ENCODE data around the gene OCIAD2.

OCIAD2 gene

DNA sequence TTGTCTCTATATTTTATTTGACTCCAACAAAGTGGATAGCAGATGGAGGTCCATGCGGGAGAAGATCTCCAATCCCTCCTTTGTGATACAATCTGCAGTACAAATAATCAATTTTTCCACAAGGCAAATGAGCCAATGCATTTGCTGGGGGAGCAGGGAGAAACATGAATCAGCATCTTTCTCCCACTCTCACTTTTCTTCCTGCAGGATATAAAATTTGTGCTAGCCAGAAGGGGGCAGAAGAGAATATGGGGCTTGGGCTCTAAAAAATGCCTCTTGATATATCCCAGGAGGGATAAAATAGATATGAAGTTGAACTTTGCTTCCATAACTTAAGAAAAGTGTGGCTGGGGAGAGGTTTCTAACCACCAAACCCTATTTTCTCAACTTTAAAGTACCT lies 41.2 kb upstream of the OCIAD2 start:
- Histone ChIP-seq H3K4me3 (IDR thresholded peaks at IDR 0.05; ENCODE audit: insufficient read depth, low read depth, low read length) (no peak overlapping the region), H3K36me3 (ENCODE audit: insufficient read depth) (no peaks in the 10 kb centered on the region), H3K4me1 (ENCODE audit: low read depth, poor library complexity, severe bottlenecking) (peaks cover 6% of the 10 kb centered on the region), H3K27me3 (ENCODE audit: insufficient read depth, low read depth) (no peaks in the 10 kb centered on the region), H3K4me2 (no peak overlapping the region), H3K79me2 (ENCODE audit: insufficient read depth, low read depth) (no peaks in the 10 kb centered on the region), H4K20me1 (ENCODE audit: insufficient read depth) (no peaks in the 10 kb centered on the region), H3K27ac (no peak overlapping the region), H3K9ac (no peak overlapping the region), H2AFZ (ENCODE audit: low read depth) (no peak overlapping the region)
- TF ChIP-seq, protein P1, sequence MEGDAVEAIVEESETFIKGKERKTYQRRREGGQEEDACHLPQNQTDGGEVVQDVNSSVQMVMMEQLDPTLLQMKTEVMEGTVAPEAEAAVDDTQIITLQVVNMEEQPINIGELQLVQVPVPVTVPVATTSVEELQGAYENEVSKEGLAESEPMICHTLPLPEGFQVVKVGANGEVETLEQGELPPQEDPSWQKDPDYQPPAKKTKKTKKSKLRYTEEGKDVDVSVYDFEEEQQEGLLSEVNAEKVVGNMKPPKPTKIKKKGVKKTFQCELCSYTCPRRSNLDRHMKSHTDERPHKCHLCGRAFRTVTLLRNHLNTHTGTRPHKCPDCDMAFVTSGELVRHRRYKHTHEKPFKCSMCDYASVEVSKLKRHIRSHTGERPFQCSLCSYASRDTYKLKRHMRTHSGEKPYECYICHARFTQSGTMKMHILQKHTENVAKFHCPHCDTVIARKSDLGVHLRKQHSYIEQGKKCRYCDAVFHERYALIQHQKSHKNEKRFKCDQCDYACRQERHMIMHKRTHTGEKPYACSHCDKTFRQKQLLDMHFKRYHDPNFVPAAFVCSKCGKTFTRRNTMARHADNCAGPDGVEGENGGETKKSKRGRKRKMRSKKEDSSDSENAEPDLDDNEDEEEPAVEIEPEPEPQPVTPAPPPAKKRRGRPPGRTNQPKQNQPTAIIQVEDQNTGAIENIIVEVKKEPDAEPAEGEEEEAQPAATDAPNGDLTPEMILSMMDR (conservative IDR thresholded peaks at IDR 0.05; ENCODE audit: low read depth, low read length): no peak

- Histone ChIP-seq H2AFZ (ENCODE audit: low read depth) (no peak overlapping the region), H3K27me3 (ENCODE audit: insufficient read depth, low read depth) (no peaks in the 10 kb centered on the region), H3K27ac (no peak overlapping the region), H3K4me3 (IDR thresholded peaks at IDR 0.05; ENCODE audit: insufficient read depth, low read depth, low read length) (no peak overlapping the region), H3K4me2 (no peak overlapping the region), H3K4me1 (ENCODE audit: low read depth, poor library complexity, severe bottlenecking) (peaks cover 6% of the 10 kb centered on the region), H3K9ac (no peak overlapping the region), H3K36me3 (ENCODE audit: insufficient read depth) (no peaks in the 10 kb centered on the region), H4K20me1 (ENCODE audit: insufficient read depth) (no peaks in the 10 kb centered on the region), H3K79me2 (ENCODE audit: insufficient read depth, low read depth) (no peaks in the 10 kb centered on the region)
- TF ChIP-seq, protein P1 (conservative IDR thresholded peaks at IDR 0.05; ENCODE audit: low read depth, low read length): no peak
Observed at GRCh38 chr4:48945981-48946380, 39.4 kb upstream of the OCIAD2 start.

- H3K27ac ChIP-seq: no peak overlapping the region
- H3K4me2 ChIP-seq: no peak overlapping the region
Observed at GRCh38 chr4:48944756-48945241, 38.2 kb upstream of the OCIAD2 start.

GRCh38 chr4:48944252-48944651 lies 37.7 kb upstream of the OCIAD2 start:
- peaks cover 6% of the 10 kb centered on the region for H3K4me1 ChIP-seq (ENCODE audit: low read depth, poor library complexity, severe bottlenecking)
- no peak overlapping the region for H3K9ac ChIP-seq
- no peak overlapping the region for H3K4me3 ChIP-seq (IDR thresholded peaks at IDR 0.05; ENCODE audit: insufficient read depth, low read depth, low read length)
- no peaks in the 10 kb centered on the region for H3K79me2 ChIP-seq (ENCODE audit: insufficient read depth, low read depth)
- no peak overlapping the region for H2AFZ ChIP-seq (ENCODE audit: low read depth)
- no peak overlapping the region for H3K4me2 ChIP-seq
- TF ChIP-seq, protein P1 (conservative IDR thresholded peaks at IDR 0.05; ENCODE audit: low read depth, low read length): no peak
- H3K27me3 ChIP-seq (ENCODE audit: insufficient read depth, low read depth): no peaks in the 10 kb centered on the region
- no peak overlapping the region for H3K27ac ChIP-seq
- H4K20me1 ChIP-seq (ENCODE audit: insufficient read depth): no peaks in the 10 kb centered on the region
- H3K36me3 ChIP-seq (ENCODE audit: insufficient read depth): no peaks in the 10 kb centered on the region

More at GRCh38 chr4:48944756-48945241, 38.2 kb upstream of the OCIAD2 start:
- H3K4me3 ChIP-seq (IDR thresholded peaks at IDR 0.05; ENCODE audit: insufficient read depth, low read depth, low read length): no peak overlapping the region
- H3K9ac ChIP-seq: no peak overlapping the region
- H3K36me3 ChIP-seq (ENCODE audit: insufficient read depth): no peaks in the 10 kb centered on the region
- peaks cover 6% of the 10 kb centered on the region for H3K4me1 ChIP-seq (ENCODE audit: low read depth, poor library complexity, severe bottlenecking)
- no peaks in the 10 kb centered on the region for H3K27me3 ChIP-seq (ENCODE audit: insufficient read depth, low read depth)
- H4K20me1 ChIP-seq (ENCODE audit: insufficient read depth): no peaks in the 10 kb centered on the region
- TF ChIP-seq, protein P1 (conservative IDR thresholded peaks at IDR 0.05; ENCODE audit: low read depth, low read length): peak; percentile 71
- H3K79me2 ChIP-seq (ENCODE audit: insufficient read depth, low read depth): no peaks in the 10 kb centered on the region
- no peak overlapping the region for H2AFZ ChIP-seq (ENCODE audit: low read depth)

Measured in KMS-11 (cell line).